Left lobe of liver (tissue), 2 donors: ENCODE measurements around the gene TMEM250. TPM values are rescaled to one million over a fixed set of nuclear protein-coding genes. Genes with fewer than 3 reads are reported as not detected.
A peak's percentile ranks its signal among the peaks of the same experiment; 100 is the strongest.

ENCODE experiments used
- ATAC-seq: fragments of 200-7000 bp; cut with Tn5 transposase; one replicate; pipeline ENCODE4 v1.9.1; 2020; ENCODE audit warnings: mild to moderate bottlenecking, moderate library complexity
- DNase-seq: peaks from one replicate; pipeline ENCODE4 v3.0.0-alpha.2; 2020; ENCODE audit warnings: low spot score
- total RNA-seq: library from RNA; stranded (reverse); gene quantifications from one replicate; pipeline ENCODE4 v1.2.1, GENCODE V29; 2021
- donor health status: DM: no; HTN: no; CAD: no; lungs with moderate emphysema.
- donor health status: DM: no; HTN: yes; CAD: no.

Gene TMEM250
- total RNA-seq, 1 donor from 2014 or later = 18.2 TPM

GRCh38 chr9:136147890-136148714 is 29.4 kb upstream of the TMEM250 start:
- DNase-seq = no peak
- ATAC-seq = no peak

GRCh38 chr9:136147038-136147889 is 28.6 kb upstream of the TMEM250 start:
- DNase-seq (no peak), ATAC-seq (no peak)

GRCh38 chr9:136146126-136147037 is 27.7 kb upstream of the TMEM250 start:
- no peak for DNase-seq
- no peak for ATAC-seq

- ATAC-seq = no peak
- no peak for DNase-seq
Measured at GRCh38 chr9:136145580-136145979, 26.9 kb upstream of the TMEM250 start.

GRCh38 chr9:136144450-136144849 is 25.8 kb upstream of the TMEM250 start:
- no peak for DNase-seq

GRCh38 chr9:136143215-136144001 is 24.7 kb upstream of the TMEM250 start:
- ATAC-seq = peak; percentile 41
- DNase-seq = no peak

More at GRCh38 chr9:136144450-136144849, 25.8 kb upstream of the TMEM250 start:
- no peak for ATAC-seq

GRCh38 chr9:136142859-136143214 is 24.2 kb upstream of the TMEM250 start:
- no peak for DNase-seq
- ATAC-seq = no peak

GRCh38 chr9:136142414-136142796 is 23.7 kb upstream of the TMEM250 start:
- ATAC-seq (no peak), DNase-seq (no peak)

GRCh38 chr9:136141682-136142413 is 23.2 kb upstream of the TMEM250 start:
- ATAC-seq (no peak), DNase-seq (no peak)

GRCh38 chr9:136140966-136141365 is 22.3 kb upstream of the TMEM250 start:
- ATAC-seq (no peak), DNase-seq (no peak)

GRCh38 chr9:136140046-136140445 is 21.4 kb upstream of the TMEM250 start:
- ATAC-seq (no peak), DNase-seq (no peak)

- no peak for DNase-seq
- no peak for ATAC-seq
Measured at GRCh38 chr9:136138566-136138965, 19.9 kb upstream of the TMEM250 start.

- no peak for DNase-seq
- ATAC-seq = no peak
Measured at GRCh38 chr9:136137321-136138265, 18.9 kb upstream of the TMEM250 start.

- ATAC-seq (no peak), DNase-seq (no peak)
Measured at GRCh38 chr9:136136127-136136925, 17.7 kb upstream of the TMEM250 start.

- DNase-seq (no peak), ATAC-seq (peak; percentile 23)
Measured at GRCh38 chr9:136135326-136136126, 16.9 kb upstream of the TMEM250 start.

GRCh38 chr9:136133959-136134484 is 15.3 kb upstream of the TMEM250 start:
- ATAC-seq (no peak), DNase-seq (no peak)
